SH-SY5Y (cell line): ENCODE measurements around the gene CACNB1.

ENCODE experiments used
- GATA2 ChIP-seq: IDR thresholded peaks from 2 replicates; pipeline ENCODE4 v1.6.1; 2011; ENCODE audit warnings: mild to moderate bottlenecking, low read depth, low read length
- GATA3 ChIP-seq: IDR thresholded peaks from 2 replicates; pipeline ENCODE4 v1.6.1; 2011; ENCODE audit warnings: low read depth, mild to moderate bottlenecking, low read length, moderate library complexity

GRCh38 chr17:39150104-39150634, 47.3 kb downstream of the CACNB1 start:
- no peak for TF ChIP-seq GATA2
- TF ChIP-seq GATA3, result no peak
